GM18907 (cell line): ENCODE measurements around the gene CEND1.
A peak's percentile ranks its signal among the peaks of the same experiment; 100 is the strongest.

Source experiments
- ATAC-seq: cut with Tn5 transposase; IDR thresholded peaks from one replicate; pipeline ENCODE4 v1.9.1; 2021; ENCODE audit warnings: mild to moderate bottlenecking, moderate library complexity; ENCODE audit not compliant: unreplicated experiment

Gene CEND1

GRCh38 chr11:789943-790342, at the start of gene CEND1:
Gene CEND1, minus strand, starts transcription at chr11:790090. Its CDS starts 1,514 bp downstream, at chr11:788576.
- no peak for ATAC-seq

GRCh38 chr11:839280-839623, 49.4 kb upstream of the CEND1 start:
- ATAC-seq: no peak

GRCh38 chr11:838441-839279, 48.8 kb upstream of the CEND1 start:
- ATAC-seq: no peak

GRCh38 chr11:837990-838307, 48.1 kb upstream of the CEND1 start:
- ATAC-seq: no peak

- ATAC-seq: no peak
These were observed 47.5 kb upstream of the CEND1 start for GRCh38 chr11:837189-837989.

- ATAC-seq: no peak
These were observed 46.8 kb upstream of the CEND1 start for GRCh38 chr11:836700-837099.

- ATAC-seq: no peak
These were observed 46.4 kb upstream of the CEND1 start for GRCh38 chr11:836274-836673.

- no peak for ATAC-seq
These were observed 44.8 kb upstream of the CEND1 start for GRCh38 chr11:834371-835316.

GRCh38 chr11:833849-834311, 44.0 kb upstream of the CEND1 start:
- ATAC-seq: no peak

GRCh38 chr11:833114-833791, 43.4 kb upstream of the CEND1 start:
- peak; percentile 10 for ATAC-seq

- ATAC-seq: peak; percentile 34
These were observed 42.7 kb upstream of the CEND1 start, which contains the start of gene CD151 for GRCh38 chr11:832529-833113. Gene CD151, plus strand, starts transcription at chr11:832952. Its CDS starts 3,118 bp downstream, at chr11:836070.

GRCh38 chr11:831961-832528, 42.2 kb upstream of the CEND1 start:
- ATAC-seq: no peak

GRCh38 chr11:831118-831864, 41.4 kb upstream of the CEND1 start:
- ATAC-seq: no peak

GRCh38 chr11:830295-831117, 40.6 kb upstream of the CEND1 start:
- no peak for ATAC-seq

- no peak for ATAC-seq
These were observed 40.0 kb upstream of the CEND1 start for GRCh38 chr11:829847-830294.

GRCh38 chr11:829176-829846, 39.4 kb upstream of the CEND1 start:
- no peak for ATAC-seq

GRCh38 chr11:828506-829175, 38.8 kb upstream of the CEND1 start:
- no peak for ATAC-seq
